HG03280 (cell line): ENCODE measurements around the gene ZNF628.
"Not testable (repeated sequence)": the region's sequence is repeated elsewhere in the genome, so short reads cannot be mapped to it uniquely, and the experiment has no call there.

Experiments
- ATAC-seq: cut with Tn5 transposase; IDR thresholded peaks from one replicate; pipeline ENCODE4 v1.9.1; 2021; ENCODE audit warnings: mild to moderate bottlenecking, moderate library complexity; ENCODE audit not compliant: unreplicated experiment

Gene ZNF628

GRCh38 chr19:55476100-55476775 lies at the start of gene ZNF628:
TSS of gene ZNF628 (plus strand) at chr19:55476617. CDS start at chr19:55479911, 3,294 bp downstream.
- peak; percentile 95 for ATAC-seq

- no peak for ATAC-seq
Observed at GRCh38 chr19:55431183-55431582, 45.2 kb upstream of the ZNF628 start.

DNA sequence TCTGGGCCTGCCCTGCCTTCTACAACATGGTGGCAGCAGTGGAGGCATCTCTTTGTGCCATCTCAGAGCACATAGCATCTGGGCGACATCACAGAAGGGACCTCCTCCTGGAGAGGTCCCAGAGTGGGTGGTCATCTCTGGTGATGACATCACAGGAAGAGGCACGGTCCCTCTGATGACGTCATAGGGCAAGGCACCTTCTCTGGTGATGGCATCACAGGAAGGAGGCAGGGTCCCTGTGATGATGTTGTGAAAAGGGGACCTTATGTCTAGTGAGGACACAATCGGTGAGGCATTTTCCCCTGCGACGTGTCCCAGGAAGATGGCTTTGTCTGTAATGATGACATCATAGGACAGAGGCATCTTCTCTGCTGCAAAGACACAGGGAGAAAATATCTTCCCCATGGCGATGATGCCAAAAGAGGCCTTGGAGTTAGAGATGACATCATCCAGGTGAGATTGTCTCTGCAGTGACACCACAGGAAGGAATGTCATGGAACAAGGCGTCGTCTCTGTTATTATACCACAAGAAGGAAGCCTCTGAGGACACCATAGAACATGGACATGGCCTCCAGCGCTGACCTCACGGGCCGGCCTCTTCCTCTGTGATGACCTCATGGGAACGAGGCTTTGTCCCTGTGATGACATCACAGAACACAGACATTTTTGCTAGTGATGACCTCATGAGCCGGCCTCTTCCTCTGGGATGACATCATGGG lies 44.0 kb upstream of the ZNF628 start:
- no peak for ATAC-seq

DNA sequence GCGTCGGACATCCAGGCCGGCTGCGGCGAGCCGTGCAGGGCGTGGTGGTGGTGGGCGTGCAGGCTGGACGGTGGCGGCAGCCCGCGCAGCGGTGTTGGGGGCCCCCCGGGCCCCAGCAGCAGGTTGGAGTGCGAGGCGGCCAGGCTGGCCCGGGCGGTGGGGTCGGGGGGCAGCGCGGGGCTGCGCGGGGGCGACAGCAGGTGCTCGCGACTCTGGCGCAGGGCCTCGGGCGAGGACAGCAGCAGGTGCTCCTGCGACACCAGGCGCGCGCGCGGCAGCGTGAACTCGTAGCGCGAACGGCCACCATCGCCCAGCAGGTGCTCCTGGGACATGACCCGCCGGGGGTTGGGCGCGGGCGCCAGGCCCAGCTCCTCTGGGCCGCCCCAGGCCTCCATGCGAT lies 43.1 kb upstream of the ZNF628 start:
- no peak for ATAC-seq

DNA sequence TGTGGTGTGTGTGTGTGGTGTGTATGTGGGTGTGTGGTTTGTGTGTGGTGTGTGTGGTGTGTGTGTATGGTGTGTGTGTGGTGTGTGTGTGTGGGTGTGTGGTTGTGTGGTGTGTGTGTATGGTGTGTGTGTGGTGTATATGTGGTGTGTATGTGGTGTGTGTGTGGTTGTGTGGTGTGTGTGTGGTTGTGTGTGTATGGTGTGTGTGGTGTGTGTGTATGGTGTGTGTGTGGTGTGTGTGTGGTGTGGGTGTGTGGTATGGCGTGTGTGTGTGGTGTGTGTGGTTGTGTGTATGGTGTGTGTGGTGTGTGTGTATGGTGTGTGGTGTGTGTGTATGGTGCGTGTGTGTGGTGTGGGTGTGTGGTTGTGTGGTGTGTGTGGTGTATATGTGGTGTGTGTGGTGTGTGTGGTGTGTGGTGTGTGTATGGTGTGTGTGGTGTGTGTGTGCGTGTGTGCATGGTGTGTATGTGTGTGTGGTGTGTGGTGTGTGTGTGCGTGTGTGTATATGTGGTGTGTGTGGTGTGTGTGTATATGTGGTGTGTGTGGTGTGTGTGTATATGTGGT lies 42.0 kb upstream of the ZNF628 start:
- no peak for ATAC-seq

- no peak for ATAC-seq
Observed at GRCh38 chr19:55435020-55435419, 41.4 kb upstream of the ZNF628 start.

GRCh38 chr19:55436847-55437246 lies 39.6 kb upstream of the ZNF628 start:
- no peak for ATAC-seq

DNA sequence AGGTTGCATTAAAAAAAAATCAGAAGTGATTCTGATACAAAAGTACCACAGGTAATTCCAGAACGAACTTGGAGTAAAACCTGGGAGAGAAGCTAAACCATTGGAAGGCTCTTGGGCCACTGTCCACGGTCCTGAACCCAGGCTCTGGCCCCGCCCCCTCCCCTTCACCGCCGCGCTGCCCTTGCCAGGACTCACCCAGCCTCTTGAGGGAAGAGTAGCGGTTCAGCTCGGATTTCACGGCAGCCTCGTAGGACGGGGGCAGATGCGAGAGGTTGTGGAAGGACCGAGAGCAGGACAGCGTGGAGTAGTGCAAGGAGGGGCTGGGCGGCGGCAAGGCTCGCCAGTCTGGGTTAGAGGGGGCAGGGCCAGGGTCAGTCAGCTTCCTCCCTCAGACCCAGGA lies 39.0 kb upstream of the ZNF628 start:
- ATAC-seq, result no peak

DNA sequence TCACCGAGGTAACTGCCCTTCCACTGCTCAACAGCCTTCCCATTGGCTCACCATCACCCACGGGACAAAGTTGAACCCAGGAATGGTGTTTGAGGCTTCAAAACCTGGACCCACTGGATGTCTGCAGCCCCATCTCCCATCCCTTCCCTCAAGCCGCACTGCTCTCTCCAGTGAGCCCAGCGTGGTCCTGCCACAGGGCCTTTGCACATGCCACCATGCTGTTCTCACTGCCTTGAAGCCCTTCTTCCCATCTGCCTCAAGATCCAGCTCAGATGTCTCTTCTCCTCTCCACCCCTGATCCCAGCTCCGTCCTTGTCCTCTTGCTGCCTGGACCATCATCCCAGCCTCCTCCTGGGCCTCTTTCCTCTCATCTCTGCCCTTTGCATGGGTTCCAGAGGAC lies 37.4 kb upstream of the ZNF628 start:
- no peak for ATAC-seq

GRCh38 chr19:55440411-55441105 lies 35.9 kb upstream of the ZNF628 start:
- ATAC-seq, result no peak

DNA sequence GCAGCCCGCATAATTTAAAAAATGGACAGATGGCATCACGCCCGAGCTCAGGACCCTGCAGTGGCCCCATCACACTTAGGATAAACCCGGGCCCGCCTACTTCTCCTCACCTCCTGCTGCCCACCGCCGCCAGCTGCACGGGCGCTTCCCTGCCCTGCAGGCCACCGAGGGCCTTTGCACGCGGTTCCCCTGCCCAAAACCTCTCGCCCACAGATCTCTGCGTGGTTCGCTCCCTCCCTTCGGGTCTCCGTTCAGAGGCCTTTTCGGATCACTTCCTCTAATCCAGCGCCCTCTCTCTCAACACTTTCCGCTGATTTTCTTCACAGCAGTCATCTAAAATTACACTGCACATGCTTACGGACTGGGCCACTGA lies 35.1 kb upstream of the ZNF628 start:
- ATAC-seq, result no peak

DNA sequence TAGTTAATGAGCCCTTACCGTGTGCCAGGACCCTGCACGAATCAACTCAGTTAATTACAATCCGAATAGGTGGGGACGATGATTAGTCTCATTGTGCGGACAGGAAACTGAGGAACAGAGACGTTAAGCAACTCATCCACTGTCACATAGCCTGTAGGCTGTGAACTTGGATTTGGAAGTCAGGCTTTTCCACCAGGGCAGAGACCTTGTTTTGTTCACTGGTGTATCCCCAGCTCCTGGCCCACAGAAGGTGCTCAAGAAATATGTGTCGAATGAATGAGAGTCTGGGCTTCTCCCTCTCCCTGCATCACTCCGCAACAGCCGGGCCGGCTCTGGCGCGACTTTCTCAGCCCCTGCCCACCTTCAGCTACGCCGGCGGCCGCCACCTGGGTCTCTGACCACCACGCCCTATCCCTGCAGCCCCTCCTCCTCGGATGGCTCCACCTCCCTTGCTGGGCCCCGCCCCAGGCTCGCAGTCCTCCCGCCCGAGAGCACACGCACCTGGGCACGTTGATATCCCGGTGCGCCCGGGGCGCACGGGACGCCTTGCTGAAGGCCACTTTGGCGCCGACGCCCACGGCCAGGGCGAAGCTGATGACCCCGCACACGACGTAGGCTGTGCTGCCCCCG lies 34.6 kb upstream of the ZNF628 start:
- ATAC-seq, result no peak

- ATAC-seq, result no peak
Observed at GRCh38 chr19:55442372-55442961, 34.0 kb upstream of the ZNF628 start.

DNA sequence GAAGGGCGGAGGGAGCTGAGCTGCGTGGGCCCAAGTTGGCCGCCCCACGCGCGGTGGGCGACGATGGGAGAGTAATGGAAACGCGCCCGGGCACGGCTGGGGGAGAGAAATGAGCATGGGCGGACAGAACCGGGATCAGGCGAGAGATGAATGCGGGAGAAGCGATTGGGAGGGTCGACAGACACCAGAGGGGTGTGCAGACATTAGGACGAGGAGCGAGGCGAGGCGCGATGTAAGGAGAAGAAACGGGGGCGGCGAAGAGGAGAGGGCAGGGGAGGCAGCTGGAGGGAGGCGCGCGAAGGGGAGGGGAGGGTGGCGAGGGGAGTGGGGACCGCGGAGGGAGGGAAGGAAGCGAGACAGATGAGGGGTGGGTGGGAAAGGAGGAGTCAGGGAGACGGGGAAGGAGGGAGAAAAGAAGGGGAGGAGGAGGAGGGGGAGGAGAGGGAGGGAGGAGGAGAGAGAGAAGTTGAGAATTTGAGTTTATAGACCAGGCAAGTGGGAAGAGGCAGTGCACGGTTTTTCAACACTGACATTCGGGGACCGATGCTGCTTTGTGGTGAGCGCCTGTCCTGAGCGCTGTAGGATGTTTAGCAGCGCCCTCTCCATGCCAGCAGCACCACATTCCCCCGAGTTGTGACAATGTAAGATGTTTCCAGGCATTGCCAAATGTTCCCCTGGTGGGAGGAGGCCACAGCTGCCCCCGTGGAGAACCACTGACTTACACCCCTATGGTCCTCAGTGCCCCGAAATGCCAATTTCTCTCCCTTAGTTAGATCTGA lies 33.2 kb upstream of the ZNF628 start, which contains the start of gene SHISA7:
Gene SHISA7 (minus strand): TSS at position 256 of the 779 bp plus-strand sequence. CDS start 437 bp downstream, outside the sequence.
- ATAC-seq, result no peak

DNA sequence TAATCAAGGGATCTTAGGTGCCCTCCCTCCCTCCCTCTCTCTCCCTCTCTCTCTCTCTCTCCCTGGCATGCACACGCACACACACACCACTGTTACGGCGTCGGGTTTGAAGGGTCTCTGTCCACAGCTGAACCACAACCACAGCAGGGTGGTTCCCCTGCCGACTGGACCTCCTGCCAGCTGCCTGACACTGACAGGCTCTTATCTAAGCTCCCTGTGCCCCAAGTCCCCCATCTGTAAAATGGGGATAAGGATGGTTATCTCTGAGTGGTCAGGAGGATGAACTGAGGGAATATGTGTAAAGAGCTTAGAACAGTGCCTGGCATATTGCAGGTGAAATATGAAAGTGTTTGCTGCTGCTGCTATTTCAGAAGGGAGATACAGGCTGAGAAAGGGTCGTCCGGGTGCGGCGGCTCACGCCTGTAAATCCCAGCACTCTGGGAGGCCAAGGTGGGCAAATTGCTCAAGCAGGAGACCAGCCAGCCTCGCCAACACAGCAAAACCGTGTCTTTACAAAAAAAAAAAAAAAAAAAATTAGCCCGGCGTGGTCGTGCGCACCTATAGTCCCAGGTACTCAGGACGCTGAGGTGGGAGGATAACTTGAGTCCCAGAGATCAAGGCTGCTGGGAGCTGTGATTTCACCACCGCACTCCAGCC lies 32.5 kb upstream of the ZNF628 start:
- no peak for ATAC-seq

DNA sequence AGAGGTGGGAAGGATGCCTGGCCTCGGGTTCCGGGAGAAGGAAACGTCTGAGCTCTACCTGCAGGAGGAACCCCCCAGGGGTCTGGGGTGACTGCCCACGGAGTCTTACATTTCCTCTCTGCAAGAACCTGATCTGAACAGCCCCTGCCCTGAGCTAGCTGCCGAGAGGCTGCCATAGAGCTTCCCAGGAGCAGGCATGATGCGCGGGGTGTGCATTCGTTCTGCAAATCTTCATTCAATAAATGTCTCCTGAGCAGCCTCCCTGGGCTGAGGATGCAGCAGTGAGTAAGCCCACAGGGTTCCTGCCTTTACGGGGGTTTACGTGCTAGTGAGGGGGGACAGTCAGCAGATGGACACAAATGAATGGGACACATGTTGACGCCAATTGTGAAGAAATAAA lies 31.8 kb upstream of the ZNF628 start:
- no peak for ATAC-seq

DNA sequence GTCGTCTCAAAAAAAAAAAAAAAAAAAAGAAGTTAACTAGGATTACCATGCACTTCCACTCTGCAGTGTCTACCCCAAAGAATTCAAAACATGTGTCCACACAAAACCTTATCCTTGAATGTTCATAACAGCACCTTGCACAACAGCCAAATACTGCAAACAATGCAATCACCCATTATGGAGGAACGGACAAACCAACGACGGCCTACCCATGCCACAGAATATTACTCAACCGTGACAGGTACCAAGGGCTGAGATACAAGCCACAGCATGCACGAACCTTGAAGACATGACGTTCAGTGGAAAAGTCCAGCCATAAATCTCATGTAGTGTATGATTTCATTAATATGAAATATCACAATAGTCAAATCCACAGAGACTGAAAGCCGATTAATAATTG lies 30.4 kb upstream of the ZNF628 start:
- ATAC-seq, result no peak

GRCh38 chr19:55447421-55448174 lies 28.8 kb upstream of the ZNF628 start:
- ATAC-seq, result no peak

DNA sequence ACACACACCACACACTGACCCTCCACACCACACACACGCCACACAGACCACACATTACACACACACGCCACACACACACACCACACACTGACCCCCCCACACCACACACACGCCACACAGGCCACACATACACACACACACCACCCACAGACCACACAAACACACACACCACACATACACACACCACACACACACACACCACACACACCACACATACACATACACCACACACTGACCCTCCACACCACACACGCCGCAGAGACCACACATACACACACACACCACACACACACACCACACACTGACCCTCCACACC lies 28.3 kb upstream of the ZNF628 start:
- not testable (repeated sequence) for ATAC-seq
